IMR-90 (cell line): Measurements from ENCODE around the gene ADAP1. TPM values are rescaled to one million over a fixed set of nuclear protein-coding genes. Genes with fewer than 3 reads are reported as not detected.

Experiments
- ATAC-seq: fragments of 200-7000 bp; cut with Tn5 transposase; 2 replicates; pipeline ENCODE4 v1.9.1; 2020; ENCODE audit warnings: low read depth, mild to moderate bottlenecking, moderate library complexity
- BruUV-seq: library from RNA; stranded (reverse); fragments of 400-500 nt; replicated peaks from 2 replicates; lab custom pipeline; 2021; lab: Mats Ljungman, UMichigan
- CTCF ChIA-PET: fragments of 300-600 bp; formaldehyde crosslinking; extraction: SDS; loops from one replicate; lab custom pipeline; 2021; ENCODE audit warnings: antibody characterized with exemption; lab: Yijun Ruan, JAX
- POLR2A ChIA-PET: fragments of 300-600 bp; sonication (Branson Sonifier 250); formaldehyde crosslinking; loops from one replicate; lab custom pipeline; 2022; ENCODE audit warnings: antibody characterized with exemption; ENCODE audit not compliant: unreplicated experiment; lab: Charles Lee
- DNase-seq: peaks from one replicate; pipeline ENCODE4 v3.0.0; 2013
- H2AFZ ChIP-seq: replicated peaks from 2 replicates; pipeline ENCODE3; 2013; ENCODE audit warnings: low read length, mild to moderate bottlenecking; ENCODE audit not compliant: poor library complexity
- H2AK5ac ChIP-seq: 2 replicates; pipeline ENCODE4 v1.6.1; 2013; ENCODE audit warnings: low read depth, low read length, inconsistent platforms
- H2AK9ac ChIP-seq: replicated peaks from 2 replicates; pipeline ENCODE3; 2013; ENCODE audit warnings: mild to moderate bottlenecking, low read depth, low read length, moderate library complexity; ENCODE audit not compliant: poor library complexity
- H2BK120ac ChIP-seq: 2 replicates; pipeline ENCODE4 v1.6.1; 2013; ENCODE audit warnings: low read depth, low read length, inconsistent platforms
- H2BK15ac ChIP-seq: 3 replicates; pipeline ENCODE4 v1.6.1; 2013; ENCODE audit warnings: low read depth, low read length, inconsistent platforms
- H2BK20ac ChIP-seq: 2 replicates; pipeline ENCODE4 v1.6.1; 2013; ENCODE audit warnings: low read depth, mild to moderate bottlenecking, inconsistent platforms, low read length, moderate library complexity
- H2BK5ac ChIP-seq: 2 replicates; pipeline ENCODE4 v1.6.1; 2013; ENCODE audit warnings: mild to moderate bottlenecking, low read depth, low read length, inconsistent platforms; ENCODE audit not compliant: poor library complexity, severe bottlenecking
- H3K14ac ChIP-seq: replicated peaks from 2 replicates; pipeline ENCODE4 v1.6.1; 2013; ENCODE audit warnings: low read depth, low read length, inconsistent platforms
- H3K18ac ChIP-seq: 2 replicates; pipeline ENCODE4 v1.6.1; 2013; ENCODE audit warnings: low read depth, low read length, control low read depth
- H3K23ac ChIP-seq: 2 replicates; pipeline ENCODE4 v1.6.1; 2013; ENCODE audit warnings: low read depth, low read length, inconsistent platforms
- H3K27ac ChIP-seq: 2 replicates; pipeline ENCODE4 v1.5.1; 2013; ENCODE audit warnings: mild to moderate bottlenecking, control low read depth, low read length; ENCODE audit not compliant: insufficient read depth
- H3K27me3 ChIP-seq: 2 replicates; pipeline ENCODE4 v1.6.1; 2013; ENCODE audit warnings: low read length; ENCODE audit not compliant: control insufficient read depth, insufficient read depth
- H3K36me3 ChIP-seq: 2 replicates; pipeline ENCODE4 v1.6.1; 2013; ENCODE audit warnings: low read length, mixed read lengths; ENCODE audit not compliant: control insufficient read depth, insufficient read depth
- H3K4ac ChIP-seq: 2 replicates; pipeline ENCODE4 v1.6.1; 2013; ENCODE audit warnings: low read depth, low read length, inconsistent platforms
- H3K4me1 ChIP-seq: 2 replicates; pipeline ENCODE4 v1.6.1; 2013; ENCODE audit warnings: low read length, mixed read lengths; ENCODE audit not compliant: control insufficient read depth, insufficient read depth
- H3K4me2 ChIP-seq: 2 replicates; pipeline ENCODE4 v1.6.1; 2013; ENCODE audit warnings: low read depth, mild to moderate bottlenecking, control low read depth, low read length, moderate library complexity
- H3K4me3 ChIP-seq: 2 replicates; pipeline ENCODE4 v1.5.1; 2013; ENCODE audit warnings: low read depth, mild to moderate bottlenecking, control low read depth, low read length, moderate library complexity; ENCODE audit not compliant: insufficient read depth
- H3K56ac ChIP-seq: 2 replicates; pipeline ENCODE4 v1.6.1; 2013; ENCODE audit warnings: low read length, inconsistent platforms; ENCODE audit not compliant: insufficient read depth; ENCODE audit errors: extremely low read depth
- H3K79me1 ChIP-seq, 2 experiments: 2 replicates each; pipeline ENCODE4 v1.6.1; 2013; ENCODE audit warnings: low read length in 2 of 2, inconsistent platforms in 1 of 2, low read depth in 1 of 2
- H3K9ac ChIP-seq: 2 replicates; pipeline ENCODE4 v1.6.1; 2013; ENCODE audit warnings: low read depth, low read length, control low read depth
- H3K9me1 ChIP-seq: 2 replicates; pipeline ENCODE4 v1.6.1; 2013; ENCODE audit warnings: low read length, inconsistent platforms; ENCODE audit not compliant: insufficient read depth
- H3K9me3 ChIP-seq: 2 replicates; pipeline ENCODE4 v1.6.1; 2013; ENCODE audit warnings: low read length; ENCODE audit not compliant: control insufficient read depth, insufficient read depth
- H4K20me1 ChIP-seq: 2 replicates; pipeline ENCODE4 v1.6.1; 2013; ENCODE audit warnings: low read length, inconsistent platforms; ENCODE audit not compliant: insufficient read depth
- H4K5ac ChIP-seq: 2 replicates; pipeline ENCODE4 v1.6.1; 2013; ENCODE audit warnings: mild to moderate bottlenecking, low read depth, low read length, control low read depth
- H4K8ac ChIP-seq, 2 experiments: 2 replicates each; pipeline ENCODE4 v1.6.1; 2013; ENCODE audit warnings: low read depth in 2 of 2, low read length in 2 of 2, control low read depth in 1 of 2, inconsistent platforms in 1 of 2
- H4K91ac ChIP-seq: 2 replicates; pipeline ENCODE4 v1.6.1; 2013; ENCODE audit warnings: low read depth, low read length, inconsistent platforms; ENCODE audit not compliant: insufficient read depth
- CHD1 ChIP-seq: IDR thresholded peaks from 2 replicates; pipeline ENCODE4 v1.6.1; 2012; ENCODE audit warnings: low read depth, low read length, improper control_type of control experiment
- CTCF ChIP-seq: conservative IDR thresholded peaks from 2 replicates; pipeline ENCODE4 v1.5.1; 2012; ENCODE audit warnings: mild to moderate bottlenecking, low read depth, low read length, improper control_type of control experiment
- ELK1 ChIP-seq: fragments of 150-350 bp; IDR thresholded peaks from 2 replicates; pipeline ENCODE4 v1.6.1; 2016; ENCODE audit warnings: low read depth, mild to moderate bottlenecking, low read length, moderate library complexity, borderline replicate concordance
- FOS ChIP-seq: fragments of 150-350 bp; IDR thresholded peaks from 2 replicates; pipeline ENCODE4 v1.6.1; 2016; ENCODE audit warnings: low read depth, low read length
- MAFK ChIP-seq: IDR thresholded peaks from 2 replicates; pipeline ENCODE4 v1.6.1; 2012; ENCODE audit warnings: low read depth, low read length, improper control_type of control experiment
- MAZ ChIP-seq: IDR thresholded peaks from 2 replicates; pipeline ENCODE4 v1.6.1; 2012; ENCODE audit warnings: low read depth, mild to moderate bottlenecking, low read length, improper control_type of control experiment, moderate library complexity, borderline replicate concordance
- MXI1 ChIP-seq: IDR thresholded peaks from 2 replicates; pipeline ENCODE4 v1.6.1; 2012; ENCODE audit warnings: low read depth, mild to moderate bottlenecking, low read length, moderate library complexity, borderline replicate concordance
- NFE2L2 ChIP-seq: fragments of 150-350 bp; IDR thresholded peaks from 2 replicates; pipeline ENCODE4 v1.6.1; 2016; ENCODE audit warnings: low read depth, mild to moderate bottlenecking, low read length
- POLR2A ChIP-seq: IDR thresholded peaks from 2 replicates; pipeline ENCODE4 v1.6.1; 2012; ENCODE audit warnings: mild to moderate bottlenecking, low read depth, low read length
- RAD21 ChIP-seq: IDR thresholded peaks from 2 replicates; pipeline ENCODE4 v1.6.1; 2012; ENCODE audit warnings: low read length, improper control_type of control experiment
- RCOR1 ChIP-seq: IDR thresholded peaks from 2 replicates; pipeline ENCODE4 v1.6.1; 2012; ENCODE audit warnings: mild to moderate bottlenecking, low read length, improper control_type of control experiment; ENCODE audit not compliant: insufficient replicate concordance
- RFX5 ChIP-seq: IDR thresholded peaks from 2 replicates; pipeline ENCODE4 v1.8.0; 2012; ENCODE audit warnings: low read depth, mild to moderate bottlenecking, low read length, moderate library complexity
- SMC3 ChIP-seq: fragments of 150-350 bp; IDR thresholded peaks from 2 replicates; pipeline ENCODE4 v1.6.1; 2016; ENCODE audit warnings: low read depth, mild to moderate bottlenecking, antibody characterized with exemption, low read length, moderate library complexity
- USF2 ChIP-seq: fragments of 150-350 bp; IDR thresholded peaks from 2 replicates; pipeline ENCODE4 v1.6.1; 2017; ENCODE audit warnings: mild to moderate bottlenecking, antibody characterized with exemption, low read length, low read depth
- WGBS, 2 experiments: methylation state at CpG; one replicate each; pipeline versions ENCODE4 v1.1.5 to v1.1.7; 2013; ENCODE audit warnings: missing lambda C conversion rate in 2 of 2; ENCODE audit not compliant: insufficient read length in 1 of 2; ENCODE audit errors: extremely low coverage in 2 of 2; 5-methylcytosine and 5-hydroxymethylcytosine counted together
- dilution Hi-C: fragments of 300-500 bp; cut with HindIII; formaldehyde crosslinking; loops from one replicate; pipeline ENCODE4 v1.14.3; 2018; ENCODE audit warnings: low sequenced_read_pairs; ENCODE audit not compliant: unreplicated experiment
- in situ Hi-C: fragments of 300-500 bp; cut with MboI; formaldehyde crosslinking; loops from 3 replicates; pipeline ENCODE4 v1.14.3; 2019; ENCODE audit warnings: low sequenced_read_pairs, inconsistent platforms, mixed read lengths
- intact Hi-C: fragments of 100-400 bp; cut with micrococcal nuclease; formaldehyde crosslinking; loops from 2 replicates; pipeline ENCODE4 v1.10.0; 2022
- polyA plus RNA-seq, 3 experiments: library from polyadenylated mRNA; depleted of rRNA; stranded (reverse); fragments of >200 nt; gene quantifications; 2 replicates each; pipeline ENCODE4 v1.2.3, GENCODE V29; 2012; ENCODE audit warnings: low replicate concordance in 1 of 3
- total RNA-seq: library from RNA; depleted of rRNA; stranded (reverse); fragments of >200 nt; gene quantifications from 2 replicates; pipeline ENCODE4 v1.2.3, GENCODE V29; 2012

Gene ADAP1
- total and polyA plus RNA-seq, 2 of the 4 experiments (the other 2 are of a cell fraction): 1.4 to 2.0 TPM

- no peak overlapping the region for H2AK5ac ChIP-seq
- H4K91ac ChIP-seq: no peak overlapping the region
- H3K9ac ChIP-seq: no peak overlapping the region
- no peaks in the 10 kb centered on the region for H3K9me1 ChIP-seq
- no peak overlapping the region for H3K56ac ChIP-seq
- H4K5ac ChIP-seq: no peak overlapping the region
- H2BK5ac ChIP-seq: no peak overlapping the region
- H3K4me3 ChIP-seq: no peak overlapping the region
- BruUV-seq: no TSS peak
- no peaks in the 10 kb centered on the region for H3K79me1 ChIP-seq
- ATAC-seq (no peak), DNase-seq (no peak)
- POLR2A ChIA-PET: no interaction called here
- no peaks in the 10 kb centered on the region for H3K36me3 ChIP-seq
- no peak overlapping the region for H2AFZ ChIP-seq
- H4K20me1 ChIP-seq: no peaks in the 10 kb centered on the region
- WGBS, 2 experiments: 88% methylated on average over 4 of the region's 16 CpGs; no CpG with 5 or more reads in 1 of the 2 experiments
- no peak overlapping the region for H3K14ac ChIP-seq
- no peak overlapping the region for H2AK9ac ChIP-seq
- dilution Hi-C loops (no loop called here), in situ Hi-C loops (no loop called here), intact Hi-C loops (no loop called here)
- H3K23ac ChIP-seq: no peak overlapping the region
- H2BK20ac ChIP-seq: no peak overlapping the region
- CTCF ChIA-PET: no interaction called here
- H3K27ac ChIP-seq: no peak overlapping the region
- no peak overlapping the region for H3K4me2 ChIP-seq
- no peak overlapping the region for H4K8ac ChIP-seq
- H2BK120ac ChIP-seq: no peak overlapping the region
- H3K18ac ChIP-seq: no peak overlapping the region
- no peaks in the 10 kb centered on the region for H3K9me3 ChIP-seq
- no peaks in the 10 kb centered on the region for H3K4me1 ChIP-seq
- TF ChIP-seq RFX5 (no peak), MAZ (no peak), MAFK (no peak), RCOR1 (no peak), NFE2L2 (no peak), ELK1 (no peak), USF2 (no peak), MXI1 (no peak), CHD1 (no peak), FOS (no peak), POLR2A (no peak), SMC3 (no peak), CTCF (no peak), RAD21 (no peak)
- H2BK15ac ChIP-seq: no peak overlapping the region
- no peak overlapping the region for H3K4ac ChIP-seq
- peaks cover 6% of the 10 kb centered on the region for H3K27me3 ChIP-seq
Measured at GRCh38 chr7:937856-938484, 16.5 kb downstream of the ADAP1 start.
